Glutamatergic neuron (in vitro differentiated cells): ENCODE results near the gene SKI. TPM values are rescaled to one million over a fixed set of nuclear protein-coding genes. Genes with fewer than 3 reads are reported as not detected.

Experiments
- DNase-seq: peaks from one replicate; pipeline ENCODE4 v3.0.0; 2022
- H3K27ac Mint-ChIP-seq: one replicate; pipeline ENCODE4 v1.8.0; 2020; ENCODE audit warnings: mild to moderate bottlenecking, mixed read lengths, inconsistent platforms; ENCODE audit not compliant: unreplicated experiment
- H3K27me3 Mint-ChIP-seq: one replicate; pipeline ENCODE4 v1.8.0; 2020; ENCODE audit warnings: mild to moderate bottlenecking, moderate library complexity, mixed read lengths, inconsistent platforms; ENCODE audit not compliant: unreplicated experiment
- H3K36me3 Mint-ChIP-seq: one replicate; pipeline ENCODE4 v1.8.0; 2020; ENCODE audit warnings: mild to moderate bottlenecking, mixed read lengths, inconsistent platforms; ENCODE audit not compliant: unreplicated experiment
- H3K4me1 Mint-ChIP-seq: one replicate; pipeline ENCODE4 v1.8.0; 2020; ENCODE audit warnings: mild to moderate bottlenecking, low read depth, mixed read lengths, inconsistent platforms; ENCODE audit not compliant: unreplicated experiment
- H3K4me3 Mint-ChIP-seq: one replicate; pipeline ENCODE4 v1.8.0; 2020; ENCODE audit warnings: mild to moderate bottlenecking, mixed read lengths, inconsistent platforms; ENCODE audit not compliant: unreplicated experiment
- H3K9me3 Mint-ChIP-seq: one replicate; pipeline ENCODE4 v1.8.0; 2020; ENCODE audit warnings: mild to moderate bottlenecking, moderate library complexity, mixed read lengths, inconsistent platforms; ENCODE audit not compliant: unreplicated experiment
- CTCF ChIP-seq: fragments of 200-600 bp; sonication (generic); IDR thresholded peaks from one replicate; pipeline ENCODE4 v1.5.0; 2021; ENCODE audit not compliant: partially characterized antibody, unreplicated experiment
- total RNA-seq: library from RNA; stranded (reverse); fragmentation: NEBNext Ultra II Directional; extraction: Animal tissue kit (Norgen Biotek cat#: 25700); gene quantifications from one replicate; pipeline ENCODE4 v1.2.1, GENCODE V29; 2021; ENCODE audit not compliant: unreplicated experiment

The SKI gene
- total RNA-seq, 1 donor from 2014 or later = 143 TPM

GRCh38 chr1:2196901-2197638 is 31.0 kb upstream of the SKI start:
- Mint-ChIP-seq H3K4me1 (peaks cover 8% of the 10 kb centered on the region), H3K4me3 (no peak overlapping the region), H3K9me3 (peaks cover 4% of the 10 kb centered on the region), H3K27me3 (peaks cover 3% of the 10 kb centered on the region), H3K27ac (no peak overlapping the region), H3K36me3 (no peaks in the 10 kb centered on the region)
- no peak for TF ChIP-seq CTCF
- no peak for DNase-seq

DNA sequence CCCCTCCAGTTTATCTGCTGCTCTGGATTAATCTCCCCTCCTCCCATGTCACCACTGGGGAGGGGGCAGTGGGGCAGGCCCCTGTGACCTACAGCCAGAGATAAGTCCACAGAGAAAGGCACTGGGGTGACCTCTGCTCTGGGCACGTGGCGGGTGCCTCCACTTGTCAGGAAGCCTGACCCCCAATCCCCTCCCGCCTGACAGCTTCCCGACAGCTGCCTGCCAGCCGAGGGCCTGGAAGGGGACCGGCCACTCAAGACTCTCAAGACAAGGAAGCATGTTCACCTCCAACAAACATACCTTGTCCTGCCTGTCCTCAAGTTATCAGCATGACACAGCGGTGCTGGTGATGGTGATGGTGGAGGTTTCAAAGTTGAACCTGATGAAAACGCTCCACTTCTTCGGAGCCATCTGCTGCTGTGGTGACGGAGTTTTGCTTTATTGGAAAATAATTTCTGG is 30.4 kb upstream of the SKI start:
- Mint-ChIP-seq H3K27ac (no peak overlapping the region), H3K4me1 (peaks cover 8% of the 10 kb centered on the region), H3K4me3 (no peak overlapping the region), H3K9me3 (peaks cover 6% of the 10 kb centered on the region), H3K36me3 (no peaks in the 10 kb centered on the region), H3K27me3 (peaks cover 3% of the 10 kb centered on the region)
- no peak for TF ChIP-seq CTCF
- no peak for DNase-seq

DNA sequence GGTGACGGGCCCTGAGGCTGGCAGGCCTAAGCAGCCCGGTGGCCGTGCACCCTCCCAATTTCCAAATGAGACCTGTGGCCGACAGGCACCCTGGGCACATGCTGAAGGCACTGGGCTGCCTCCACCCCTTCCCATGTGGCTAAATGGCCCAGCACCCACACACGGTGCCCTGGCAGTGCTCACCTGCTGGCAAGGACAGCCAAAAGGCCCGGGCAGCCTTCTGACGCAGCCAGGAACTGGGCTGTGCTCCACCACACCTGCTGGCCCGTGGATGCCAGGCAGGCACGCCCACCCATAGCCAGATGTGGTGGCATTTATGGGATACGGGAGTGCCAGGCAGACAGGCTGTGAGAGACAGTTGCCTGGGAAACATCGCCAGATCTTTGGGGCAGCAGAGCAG is 29.5 kb upstream of the SKI start:
- no peak overlapping the region for H3K27ac Mint-ChIP-seq
- H3K9me3 Mint-ChIP-seq = peaks cover 7% of the 10 kb centered on the region
- H3K4me3 Mint-ChIP-seq = no peak overlapping the region
- no peak for TF ChIP-seq CTCF
- H3K4me1 Mint-ChIP-seq = peaks cover 8% of the 10 kb centered on the region
- H3K27me3 Mint-ChIP-seq = peaks cover 3% of the 10 kb centered on the region
- H3K36me3 Mint-ChIP-seq = no peaks in the 10 kb centered on the region
- DNase-seq = no peak

DNA sequence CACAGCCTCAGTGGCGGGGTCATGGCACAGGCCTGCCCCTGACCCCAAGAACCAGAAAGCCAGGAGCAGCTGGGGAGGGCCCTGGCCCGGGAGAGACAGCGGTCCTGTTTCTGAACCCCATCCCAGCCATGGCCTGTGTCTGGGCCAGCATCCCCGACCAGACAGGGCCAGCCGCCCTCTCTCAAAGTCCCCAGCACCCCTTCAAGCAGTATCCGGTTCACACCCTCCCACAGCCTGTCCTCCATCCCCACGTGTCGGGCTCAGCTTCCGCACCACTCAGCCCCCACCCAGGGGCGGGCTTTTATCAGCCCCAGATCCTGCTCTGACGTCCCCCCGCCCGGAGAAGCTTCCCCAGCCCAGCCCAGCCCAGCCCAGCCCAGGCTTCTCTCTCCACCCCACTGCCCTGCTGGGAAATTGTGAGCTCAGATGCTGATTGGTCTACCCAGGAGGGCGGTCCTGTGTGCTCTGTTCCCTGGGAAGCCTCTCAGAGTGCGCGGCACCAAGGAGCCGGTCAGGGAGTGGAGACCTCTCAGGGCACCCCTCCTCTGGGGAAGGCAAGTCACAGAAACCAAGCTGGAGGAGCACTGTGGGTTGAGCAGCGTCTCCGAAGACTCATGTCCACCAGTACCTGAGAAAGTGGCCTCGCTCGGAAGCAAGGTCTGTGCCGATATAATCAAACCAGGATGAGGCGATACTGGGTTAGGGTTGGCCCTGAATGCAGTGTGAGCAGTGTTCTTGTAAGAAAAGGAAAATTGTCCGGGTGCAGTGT is 28.9 kb upstream of the SKI start:
- H3K27ac Mint-ChIP-seq = no peak overlapping the region
- peaks cover 3% of the 10 kb centered on the region for H3K27me3 Mint-ChIP-seq
- peaks cover 8% of the 10 kb centered on the region for H3K4me1 Mint-ChIP-seq
- no peak for TF ChIP-seq CTCF
- H3K36me3 Mint-ChIP-seq = no peaks in the 10 kb centered on the region
- H3K9me3 Mint-ChIP-seq = peaks cover 7% of the 10 kb centered on the region
- H3K4me3 Mint-ChIP-seq = peak overlapping the region; percentile 63
- no peak for DNase-seq

DNA sequence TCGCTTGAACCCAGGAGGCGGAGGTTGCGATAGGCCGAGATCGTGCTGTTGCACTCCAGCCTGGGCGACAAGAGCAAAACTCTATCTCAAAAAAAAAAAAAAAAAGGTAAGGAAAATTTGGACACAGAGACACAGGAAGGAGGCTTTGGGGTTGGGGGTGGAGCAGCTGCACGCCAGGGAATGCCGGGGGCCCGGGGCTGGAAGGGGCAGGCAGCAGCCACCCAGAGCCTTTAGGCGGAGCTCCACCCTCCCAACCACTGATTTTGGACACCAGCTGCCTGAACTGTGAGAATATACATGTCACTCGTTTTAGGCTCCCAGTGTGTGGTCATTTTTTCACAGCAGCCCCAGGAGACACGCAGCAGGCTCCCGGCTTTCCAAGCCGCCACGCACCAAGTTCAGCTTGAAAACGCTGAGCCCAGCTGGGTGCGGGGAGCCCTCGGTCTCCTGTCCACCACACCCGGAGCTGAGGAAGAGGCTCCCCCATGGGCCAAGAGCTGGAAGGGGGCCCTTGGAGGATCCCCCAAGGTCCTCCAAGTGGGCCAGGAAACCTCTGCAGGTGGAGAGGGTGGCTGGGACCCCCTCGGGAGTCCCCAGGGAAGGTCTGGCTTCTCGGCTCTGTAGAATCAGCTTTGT is 27.7 kb upstream of the SKI start:
- Mint-ChIP-seq H3K4me3 (no peak overlapping the region), H3K27me3 (peaks cover 3% of the 10 kb centered on the region), H3K4me1 (peaks cover 8% of the 10 kb centered on the region), H3K27ac (no peak overlapping the region), H3K36me3 (no peaks in the 10 kb centered on the region), H3K9me3 (peaks cover 7% of the 10 kb centered on the region)
- no peak for TF ChIP-seq CTCF
- DNase-seq = no peak
